K562 (cell line): Measurements from ENCODE around the gene IPO7.
"Not testable (repeated sequence)": the region's sequence is repeated elsewhere in the genome, so short reads cannot be mapped to it uniquely, and the experiment has no call there.

ENCODE experiments used
- CHD4 ChIP-seq: fragments of 200-600 bp; sonication (generic); IDR thresholded peaks from 3 replicates; pipeline ENCODE4 v1.6.1; 2012; ENCODE audit warnings: low read depth, mild to moderate bottlenecking, mixed read lengths, low read length, inconsistent platforms; ENCODE audit not compliant: insufficient read depth, insufficient replicate concordance, poor library complexity, severe bottlenecking
- ESRRA ChIP-seq: fragments of 450-650 bp; IDR thresholded peaks from 2 replicates; pipeline ENCODE4 v1.6.1; 2014; ENCODE audit warnings: low read depth, mild to moderate bottlenecking, moderate library complexity, borderline replicate concordance
- HLTF ChIP-seq: fragments of 450-650 bp; IDR thresholded peaks from 2 replicates; pipeline ENCODE4 v1.6.1; 2016
- PTTG1 ChIP-seq: fragments of 450-650 bp; IDR thresholded peaks from 2 replicates; pipeline ENCODE4 v1.6.1; 2016; ENCODE audit warnings: low read depth, mild to moderate bottlenecking, missing genetic modification characterization, missing compliant biosample characterization
- ZNF3 ChIP-seq: fragments of 250-450 bp; sonication (Bioruptor Pico); IDR thresholded peaks from 2 replicates; pipeline ENCODE4 v1.5.0; 2021; ENCODE audit warnings: mild to moderate bottlenecking, moderate library complexity
- ZZZ3 ChIP-seq: fragments of 450-650 bp; IDR thresholded peaks from 2 replicates; pipeline ENCODE4 v1.6.1; 2016; ENCODE audit warnings: antibody characterized with exemption, mild to moderate bottlenecking, moderate library complexity
- TF ChIP-seq, protein P1 (sequence below), 2 experiments: fragments of 450-650 bp in 1 of 2; sonication (generic) in 1 of 2; formaldehyde crosslinking in 1 of 2; IDR thresholded peaks in 1 of 2; conservative IDR thresholded peaks in 1 of 2; 2 replicates each; pipeline versions ENCODE4 v1.6.1 to v1.8.1; 2016 to 2023; ENCODE audit warnings: mild to moderate bottlenecking in 2 of 2, moderate library complexity in 2 of 2, inconsistent platforms in 1 of 2, missing genetic modification reagents in 1 of 2
- TF ChIP-seq, protein P2 (sequence below), 3 experiments: IDR thresholded peaks in 2 of 3; conservative IDR thresholded peaks in 1 of 3; 2 replicates each; pipeline ENCODE4 v1.5.1; 2011 to 2012; ENCODE audit warnings: low read length in 3 of 3, mild to moderate bottlenecking in 3 of 3, control low read depth in 2 of 3, improper control_type of control experiment in 1 of 3, inconsistent platforms in 1 of 3, low read depth in 1 of 3, mixed read lengths in 1 of 3, moderate library complexity in 1 of 3; ENCODE audit not compliant: insufficient read depth in 2 of 3

DNA sequence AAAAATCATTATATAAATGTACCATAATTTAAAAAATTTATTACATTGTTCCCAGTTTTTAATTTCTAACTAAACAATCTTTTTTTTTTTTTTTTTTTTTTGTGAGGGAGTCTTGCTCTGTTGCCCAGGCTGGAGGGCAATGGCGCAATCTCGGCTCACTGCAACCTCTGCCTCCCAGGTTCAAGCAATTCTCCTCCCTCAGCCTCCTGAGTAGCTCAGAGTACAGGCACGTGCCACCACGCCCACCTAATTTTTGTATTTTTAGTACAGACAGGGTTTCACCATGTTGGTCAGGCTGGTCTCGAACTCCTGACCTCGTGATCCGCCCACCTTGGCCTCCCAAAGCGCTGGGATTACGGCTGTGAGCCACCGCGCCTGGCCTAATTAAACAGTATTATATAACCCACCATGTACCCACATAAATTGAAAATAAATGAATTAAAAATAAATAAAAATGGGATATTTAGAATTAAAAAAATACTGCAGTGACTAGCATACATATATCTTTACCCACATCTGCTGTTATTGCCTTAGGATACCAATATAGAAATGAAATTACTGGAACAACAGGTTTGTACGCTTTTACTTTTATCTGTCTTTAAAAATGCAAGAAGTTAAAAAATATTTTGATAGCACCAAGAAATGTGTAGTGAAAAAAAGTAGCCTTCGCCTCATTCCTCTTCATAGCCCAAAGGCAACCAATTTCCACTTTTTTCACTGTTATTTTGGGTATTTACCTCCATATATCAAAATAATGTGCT is 23.4 kb upstream of the IPO7 start:
- TF ChIP-seq ZZZ3; PTTG1 (tag); ZNF3 (CRISPR knock-in tag); HLTF; ESRRA; CHD4: not testable (repeated sequence)
- TF ChIP-seq, protein P1, sequence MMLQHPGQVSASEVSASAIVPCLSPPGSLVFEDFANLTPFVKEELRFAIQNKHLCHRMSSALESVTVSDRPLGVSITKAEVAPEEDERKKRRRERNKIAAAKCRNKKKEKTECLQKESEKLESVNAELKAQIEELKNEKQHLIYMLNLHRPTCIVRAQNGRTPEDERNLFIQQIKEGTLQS (IDR thresholded peaks at IDR 0.05), result not testable (repeated sequence)
- TF ChIP-seq, protein P1 (CRISPR knock-in tag; conservative IDR thresholded peaks at IDR 0.05), result not testable (repeated sequence)
- TF ChIP-seq, protein P2, sequence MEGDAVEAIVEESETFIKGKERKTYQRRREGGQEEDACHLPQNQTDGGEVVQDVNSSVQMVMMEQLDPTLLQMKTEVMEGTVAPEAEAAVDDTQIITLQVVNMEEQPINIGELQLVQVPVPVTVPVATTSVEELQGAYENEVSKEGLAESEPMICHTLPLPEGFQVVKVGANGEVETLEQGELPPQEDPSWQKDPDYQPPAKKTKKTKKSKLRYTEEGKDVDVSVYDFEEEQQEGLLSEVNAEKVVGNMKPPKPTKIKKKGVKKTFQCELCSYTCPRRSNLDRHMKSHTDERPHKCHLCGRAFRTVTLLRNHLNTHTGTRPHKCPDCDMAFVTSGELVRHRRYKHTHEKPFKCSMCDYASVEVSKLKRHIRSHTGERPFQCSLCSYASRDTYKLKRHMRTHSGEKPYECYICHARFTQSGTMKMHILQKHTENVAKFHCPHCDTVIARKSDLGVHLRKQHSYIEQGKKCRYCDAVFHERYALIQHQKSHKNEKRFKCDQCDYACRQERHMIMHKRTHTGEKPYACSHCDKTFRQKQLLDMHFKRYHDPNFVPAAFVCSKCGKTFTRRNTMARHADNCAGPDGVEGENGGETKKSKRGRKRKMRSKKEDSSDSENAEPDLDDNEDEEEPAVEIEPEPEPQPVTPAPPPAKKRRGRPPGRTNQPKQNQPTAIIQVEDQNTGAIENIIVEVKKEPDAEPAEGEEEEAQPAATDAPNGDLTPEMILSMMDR (IDR thresholded peaks at IDR 0.05 in 2 of 3, conservative IDR thresholded peaks at IDR 0.05 in 1 of 3; ENCODE audit: insufficient read depth in 2 of 3, low read depth in 1 of 3, low read length in 3 of 3), result not testable (repeated sequence)
